Anterior cingulate cortex (tissue), 58 donors: Measurements from ENCODE around the gene DIAPH1.

Experiments used
- DNase-seq, 58 donors: peaks; one replicate each; lab custom pipeline; 2025; lab: John Stamatoyannopoulos, UW

Gene DIAPH1

DNA sequence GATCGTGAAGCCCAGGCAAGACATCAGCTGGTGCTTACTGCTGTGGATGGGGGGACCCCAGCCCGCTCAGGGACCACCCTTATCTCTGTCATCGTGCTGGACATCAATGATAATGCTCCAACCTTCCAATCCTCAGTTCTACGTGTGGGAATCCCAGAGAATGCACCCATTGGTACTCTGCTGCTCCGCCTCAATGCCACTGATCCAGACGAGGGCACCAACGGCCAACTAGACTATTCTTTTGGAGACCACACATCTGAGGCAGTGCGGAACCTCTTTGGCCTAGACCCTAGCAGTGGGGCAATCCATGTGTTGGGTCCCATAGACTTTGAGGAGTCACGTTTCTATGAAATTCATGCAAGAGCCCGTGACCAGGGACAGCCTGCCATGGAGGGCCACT, 129.0 kb downstream of the DIAPH1 start:
- DNase-seq: peak in 2 of 58 donors; percentile 35 to 40

DNA sequence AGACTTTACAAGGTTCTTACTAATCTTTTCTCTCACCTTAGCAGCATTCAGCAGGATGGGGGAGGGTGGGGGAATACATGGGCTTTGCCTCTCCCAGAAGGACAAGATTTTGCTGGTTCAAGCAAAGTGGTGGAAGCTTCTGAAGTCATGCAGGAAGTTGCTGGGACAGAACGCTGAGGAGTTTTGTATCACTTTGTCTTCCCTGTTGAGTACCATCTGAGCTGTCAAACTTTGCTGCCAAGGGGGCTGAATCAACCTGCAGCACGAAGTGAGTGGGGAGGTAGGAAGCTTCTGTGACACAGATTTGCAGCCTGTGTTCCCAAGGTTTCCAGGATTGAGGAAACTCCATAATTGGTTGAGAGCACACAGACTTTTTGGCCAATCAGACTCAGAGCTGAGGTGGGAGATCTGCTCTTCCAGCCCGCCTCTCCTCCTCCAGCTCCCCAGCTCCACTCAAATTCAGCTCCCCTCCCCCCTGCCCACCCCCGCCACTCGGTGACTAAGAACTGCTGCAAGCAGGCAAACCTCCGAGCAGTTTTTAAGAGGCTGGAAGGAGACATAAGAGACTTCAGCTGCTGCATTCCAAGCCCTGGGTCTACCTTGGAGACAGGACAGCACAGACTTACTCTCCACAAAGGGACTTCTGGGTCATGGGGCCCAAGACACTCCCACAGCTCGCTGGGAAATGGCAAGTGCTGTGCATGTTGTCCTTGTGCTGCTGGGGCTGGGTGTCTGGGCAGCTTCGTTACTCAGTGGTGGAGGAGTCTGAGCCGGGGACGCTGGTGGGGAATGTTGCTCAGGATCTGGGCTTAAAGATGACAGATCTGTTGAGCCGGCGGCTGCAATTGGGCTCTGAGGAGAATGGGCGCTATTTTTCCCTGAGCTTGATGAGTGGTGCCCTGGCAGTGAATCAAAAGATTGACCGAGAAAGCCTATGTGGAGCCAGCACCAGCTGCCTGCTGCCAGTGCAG, 129.9 kb downstream of the DIAPH1 start, which contains the start of gene PCDHGC5:
Gene PCDHGC5, plus strand, starts transcription at position 491 of the 971 bp plus-strand sequence. Its CDS starts 160 bp downstream, at position 651.
- peak in 48 of 58 donors; percentile 39 to 93 (median 76) for DNase-seq

- no peak for DNase-seq
Measured at GRCh38 chr5:141487131-141487530, 131.7 kb downstream of the DIAPH1 start.

DNA sequence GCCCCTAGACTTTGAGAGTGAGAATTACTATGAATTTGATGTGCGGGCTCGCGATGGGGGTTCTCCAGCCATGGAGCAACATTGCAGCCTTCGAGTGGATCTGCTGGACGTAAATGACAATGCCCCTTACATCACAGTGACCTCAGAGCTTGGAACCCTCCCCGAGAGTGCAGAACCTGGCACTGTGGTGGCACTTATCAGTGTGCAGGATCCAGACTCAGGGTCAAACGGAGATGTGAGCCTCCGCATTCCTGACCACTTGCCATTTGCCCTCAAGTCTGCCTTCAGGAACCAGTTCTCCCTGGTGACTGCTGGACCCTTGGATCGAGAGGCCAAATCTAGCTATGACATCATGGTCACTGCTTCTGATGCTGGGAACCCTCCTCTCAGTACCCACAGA, 132.7 kb downstream of the DIAPH1 start:
- no peak for DNase-seq

GRCh38 chr5:141485321-141486055, 133.3 kb downstream of the DIAPH1 start:
- DNase-seq: no peak

DNA sequence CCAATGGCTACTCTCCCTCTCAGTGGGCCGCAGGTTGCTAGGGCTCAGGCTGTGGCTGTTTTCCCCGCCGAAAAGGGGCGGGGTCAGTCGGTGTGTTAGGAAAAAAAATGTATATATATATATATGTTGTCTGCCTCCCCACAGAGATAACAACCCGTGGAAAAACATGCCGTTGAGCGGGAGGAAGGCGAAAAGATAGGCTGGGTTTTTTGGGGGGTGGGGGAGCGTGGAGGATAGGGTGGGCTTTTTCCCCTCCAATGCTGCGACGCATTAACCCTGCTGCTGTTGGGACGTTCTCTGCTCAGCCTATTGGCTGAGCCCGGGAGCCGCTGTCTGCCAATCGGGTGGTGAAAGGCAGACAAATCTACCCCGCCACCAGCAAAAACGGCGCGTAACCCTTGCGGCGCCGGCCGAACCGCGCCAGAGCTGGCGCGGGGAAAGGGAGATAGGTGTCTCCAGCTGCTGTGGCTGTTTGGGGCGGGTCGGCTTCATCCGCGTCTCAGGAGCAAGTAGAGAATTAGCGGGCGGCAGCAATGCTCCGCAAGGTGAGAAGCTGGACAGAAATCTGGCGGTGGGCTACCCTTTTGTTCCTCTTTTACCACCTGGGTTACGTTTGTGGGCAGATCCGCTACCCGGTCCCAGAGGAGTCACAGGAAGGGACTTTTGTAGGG, 134.0 kb downstream of the DIAPH1 start, which contains the start of gene PCDHGC4:
Gene PCDHGC4, plus strand, starts transcription at position 390 of the 671 bp plus-strand sequence. Its CDS starts 144 bp downstream, at position 534.
- peak in 36 of 58 donors; percentile 28 to 78 (median 54) for DNase-seq

DNA sequence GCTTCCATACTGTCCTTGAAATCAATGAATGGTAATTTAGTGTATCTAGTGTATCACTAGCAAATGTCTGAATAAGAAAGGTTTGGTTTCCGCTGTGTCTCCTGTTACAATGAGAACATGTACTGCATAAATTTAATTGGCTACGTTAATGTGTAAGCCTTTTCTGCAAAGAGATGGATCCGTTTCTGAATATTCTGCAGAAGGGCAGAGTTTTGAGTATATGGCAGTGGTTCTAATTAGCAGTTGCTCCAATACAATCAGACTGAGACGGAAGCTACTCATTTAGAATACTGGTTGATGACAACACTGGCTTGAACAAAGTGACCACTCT, 134.5 kb downstream of the DIAPH1 start:
- no peak for DNase-seq

GRCh38 chr5:141483902-141484301, 134.9 kb downstream of the DIAPH1 start:
- DNase-seq: no peak

- DNase-seq: no peak
Measured at GRCh38 chr5:141479776-141480175, 139.0 kb downstream of the DIAPH1 start.

- no peak for DNase-seq
Measured at GRCh38 chr5:141478321-141478945, 140.4 kb downstream of the DIAPH1 start.

GRCh38 chr5:141477815-141478214, 141.0 kb downstream of the DIAPH1 start:
- no peak for DNase-seq

DNA sequence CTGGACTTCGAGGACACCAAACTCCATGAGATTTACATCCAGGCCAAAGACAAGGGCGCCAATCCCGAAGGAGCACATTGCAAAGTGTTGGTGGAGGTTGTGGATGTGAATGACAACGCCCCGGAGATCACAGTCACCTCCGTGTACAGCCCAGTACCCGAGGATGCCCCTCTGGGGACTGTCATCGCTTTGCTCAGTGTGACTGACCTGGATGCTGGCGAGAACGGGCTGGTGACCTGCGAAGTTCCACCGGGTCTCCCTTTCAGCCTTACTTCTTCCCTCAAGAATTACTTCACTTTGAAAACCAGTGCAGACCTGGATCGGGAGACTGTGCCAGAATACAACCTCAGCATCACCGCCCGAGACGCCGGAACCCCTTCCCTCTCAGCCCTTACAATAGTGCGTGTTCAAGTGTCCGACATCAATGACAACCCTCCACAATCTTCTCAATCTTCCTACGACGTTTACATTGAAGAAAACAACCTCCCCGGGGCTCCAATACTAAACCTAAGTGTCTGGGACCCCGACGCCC, 141.7 kb downstream of the DIAPH1 start:
- no peak for DNase-seq

DNA sequence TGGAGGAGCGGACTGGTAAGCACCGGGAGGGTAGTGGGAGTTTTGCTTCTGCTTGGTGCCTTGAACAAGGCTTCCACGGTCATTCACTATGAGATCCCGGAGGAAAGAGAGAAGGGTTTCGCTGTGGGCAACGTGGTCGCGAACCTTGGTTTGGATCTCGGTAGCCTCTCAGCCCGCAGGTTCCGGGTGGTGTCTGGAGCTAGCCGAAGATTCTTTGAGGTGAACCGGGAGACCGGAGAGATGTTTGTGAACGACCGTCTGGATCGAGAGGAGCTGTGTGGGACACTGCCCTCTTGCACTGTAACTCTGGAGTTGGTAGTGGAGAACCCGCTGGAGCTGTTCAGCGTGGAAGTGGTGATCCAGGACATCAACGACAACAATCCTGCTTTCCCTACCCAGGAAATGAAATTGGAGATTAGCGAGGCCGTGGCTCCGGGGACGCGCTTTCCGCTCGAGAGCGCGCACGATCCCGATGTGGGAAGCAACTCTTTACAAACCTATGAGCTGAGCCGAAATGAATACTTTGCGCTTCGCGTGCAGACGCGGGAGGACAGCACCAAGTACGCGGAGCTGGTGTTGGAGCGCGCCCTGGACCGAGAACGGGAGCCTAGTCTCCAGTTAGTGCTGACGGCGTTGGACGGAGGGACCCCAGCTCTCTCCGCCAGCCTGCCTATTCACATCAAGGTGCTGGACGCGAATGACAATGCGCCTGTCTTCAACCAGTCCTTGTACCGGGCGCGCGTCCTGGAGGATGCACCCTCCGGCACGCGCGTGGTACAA, 142.5 kb downstream of the DIAPH1 start:
- DNase-seq: peak in 18 of 58 donors; percentile 23 to 73 (median 42)

- DNase-seq: peak in 55 of 58 donors; percentile 47 to 94 (median 83)
Measured at GRCh38 chr5:141475625-141476131, 143.1 kb downstream of the DIAPH1 start, which contains the start of gene PCDHGC3. PCDHGC3 (plus strand) TSS chr5:141475966; CDS start chr5:141476117, 151 bp downstream.

DNA sequence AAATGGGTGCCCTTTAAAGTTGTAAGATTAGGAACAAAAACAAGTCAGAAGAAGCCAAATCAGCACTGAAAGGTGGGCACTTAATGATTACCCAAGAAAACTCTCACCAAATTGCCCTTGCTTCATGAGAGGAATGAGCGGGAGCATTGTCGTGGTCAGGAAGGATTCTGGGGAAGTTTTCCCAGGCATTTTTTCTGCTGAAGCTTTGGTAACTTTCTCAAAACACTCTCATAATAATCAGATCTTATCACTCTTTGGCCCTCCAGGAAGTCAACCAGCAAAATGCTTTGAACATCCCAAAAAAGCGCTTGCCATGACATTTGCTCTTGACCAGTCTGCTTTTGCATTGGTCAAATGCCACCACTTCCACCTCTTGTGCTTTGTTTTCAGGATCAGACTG, 153.4 kb downstream of the DIAPH1 start:
- no peak for DNase-seq
